GM12878 (cell line): ENCODE results near the gene NFATC1.

ENCODE experiments used
- CBX3 ChIP-seq: fragments of 200-600 bp; sonication (generic); IDR thresholded peaks from 2 replicates; pipeline ENCODE4 v1.6.1; 2016; ENCODE audit warnings: low read depth, borderline replicate concordance
- CEBPB ChIP-seq, 2 experiments: fragments of 150-350 bp in 1 of 2; IDR thresholded peaks; 2 replicates each; pipeline ENCODE4 v1.6.1; 2012 to 2014; ENCODE audit warnings: low read depth in 2 of 2, low read length in 2 of 2, borderline replicate concordance in 1 of 2, inconsistent platforms in 1 of 2
- CREB1 ChIP-seq: IDR thresholded peaks from 2 replicates; pipeline ENCODE4 v1.6.1; 2012; ENCODE audit warnings: low read depth, mild to moderate bottlenecking, inconsistent platforms
- DPF2 ChIP-seq: fragments of 450-650 bp; IDR thresholded peaks from 2 replicates; pipeline ENCODE4 v1.6.1; 2017; ENCODE audit warnings: mild to moderate bottlenecking
- EP300 ChIP-seq, 2 experiments: fragments of 150-350 bp in 1 of 2; IDR thresholded peaks; 2 replicates each; pipeline ENCODE4 v1.6.1; 2011 to 2012; ENCODE audit warnings: low read depth in 2 of 2, low read length in 2 of 2, borderline replicate concordance in 1 of 2, improper control_type of control experiment in 1 of 2, inconsistent platforms in 1 of 2; ENCODE audit not compliant: control insufficient read depth in 1 of 2
- FOXM1 ChIP-seq: IDR thresholded peaks from 2 replicates; pipeline ENCODE4 v1.6.1; 2012; ENCODE audit warnings: low read depth, mild to moderate bottlenecking, inconsistent platforms, low read length, moderate library complexity
- HDAC2 ChIP-seq: fragments of 200-600 bp; sonication (generic); IDR thresholded peaks from 2 replicates; pipeline ENCODE4 v1.6.1; 2017
- SMC3 ChIP-seq: IDR thresholded peaks from 2 replicates; pipeline ENCODE4 v1.6.1; 2011; ENCODE audit warnings: low read length, improper control_type of control experiment, borderline replicate concordance
- TCF7 ChIP-seq: IDR thresholded peaks from 2 replicates; pipeline ENCODE4 v1.6.1; 2014; ENCODE audit warnings: antibody characterized with exemption, borderline replicate concordance
- TF ChIP-seq, protein P1 (sequence below), 3 experiments: IDR thresholded peaks in 2 of 3; conservative IDR thresholded peaks in 1 of 3; 2 replicates each; pipeline ENCODE4 v1.5.1; 2011; ENCODE audit warnings: low read depth in 3 of 3, low read length in 3 of 3, mild to moderate bottlenecking in 3 of 3, control low read depth in 2 of 3, moderate library complexity in 2 of 3, inconsistent platforms in 1 of 3, mixed read lengths in 1 of 3; ENCODE audit not compliant: control insufficient read depth in 2 of 3, insufficient read depth in 1 of 3; ENCODE audit errors: extremely low read depth in 1 of 3

DNA sequence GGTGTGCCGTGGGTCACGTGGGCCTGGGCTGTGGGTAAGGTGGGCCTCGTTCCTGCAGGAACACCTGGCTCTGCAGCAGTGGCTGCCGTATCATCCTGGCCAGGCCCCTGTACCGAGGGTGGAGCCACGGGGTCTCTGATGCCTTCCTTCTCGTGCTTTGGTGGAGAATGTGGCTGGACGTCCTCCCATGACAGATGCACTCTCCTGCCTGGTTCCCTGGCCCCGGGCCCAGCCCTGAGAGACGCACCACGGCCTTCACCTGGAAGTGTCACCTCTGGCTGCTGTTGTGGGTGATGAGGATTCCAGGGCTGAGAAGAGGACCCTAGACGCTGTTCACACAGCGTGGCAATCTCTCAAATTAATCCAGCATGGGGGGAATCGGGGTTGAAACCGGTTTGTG is 49.5 kb downstream of the NFATC1 start:
- TF ChIP-seq TCF7 (no peak), CBX3 (no peak), DPF2 (no peak), SMC3 (no peak), CEBPB (IDR thresholded peaks at IDR 0.05; ENCODE audit: borderline replicate concordance in 1 of 2, low read depth in 2 of 2, low read length in 2 of 2) (no peak), FOXM1 (no peak), EP300 (IDR thresholded peaks at IDR 0.05; ENCODE audit: borderline replicate concordance in 1 of 2, control insufficient read depth in 1 of 2, low read depth in 2 of 2, low read length in 2 of 2) (no peak), CREB1 (no peak), HDAC2 (no peak)
- TF ChIP-seq, protein P1, sequence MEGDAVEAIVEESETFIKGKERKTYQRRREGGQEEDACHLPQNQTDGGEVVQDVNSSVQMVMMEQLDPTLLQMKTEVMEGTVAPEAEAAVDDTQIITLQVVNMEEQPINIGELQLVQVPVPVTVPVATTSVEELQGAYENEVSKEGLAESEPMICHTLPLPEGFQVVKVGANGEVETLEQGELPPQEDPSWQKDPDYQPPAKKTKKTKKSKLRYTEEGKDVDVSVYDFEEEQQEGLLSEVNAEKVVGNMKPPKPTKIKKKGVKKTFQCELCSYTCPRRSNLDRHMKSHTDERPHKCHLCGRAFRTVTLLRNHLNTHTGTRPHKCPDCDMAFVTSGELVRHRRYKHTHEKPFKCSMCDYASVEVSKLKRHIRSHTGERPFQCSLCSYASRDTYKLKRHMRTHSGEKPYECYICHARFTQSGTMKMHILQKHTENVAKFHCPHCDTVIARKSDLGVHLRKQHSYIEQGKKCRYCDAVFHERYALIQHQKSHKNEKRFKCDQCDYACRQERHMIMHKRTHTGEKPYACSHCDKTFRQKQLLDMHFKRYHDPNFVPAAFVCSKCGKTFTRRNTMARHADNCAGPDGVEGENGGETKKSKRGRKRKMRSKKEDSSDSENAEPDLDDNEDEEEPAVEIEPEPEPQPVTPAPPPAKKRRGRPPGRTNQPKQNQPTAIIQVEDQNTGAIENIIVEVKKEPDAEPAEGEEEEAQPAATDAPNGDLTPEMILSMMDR (IDR thresholded peaks at IDR 0.05 in 2 of 3, conservative IDR thresholded peaks at IDR 0.05 in 1 of 3; ENCODE audit: control insufficient read depth in 2 of 3, extremely low read depth in 1 of 3, insufficient read depth in 1 of 3, low read depth in 3 of 3, low read length in 3 of 3), result no peak
